GM19238 (cell line): ENCODE data around the gene ATP5F1E.
"Not testable (repeated sequence)": the region's sequence is repeated elsewhere in the genome, so short reads cannot be mapped to it uniquely, and the experiment has no call there.

Source experiments
- DNase-seq: peaks from one replicate; pipeline ENCODE4 v3.0.0; 2011; ENCODE audit warnings: low spot score; ENCODE audit not compliant: insufficient read length

ATP5F1E gene

DNA sequence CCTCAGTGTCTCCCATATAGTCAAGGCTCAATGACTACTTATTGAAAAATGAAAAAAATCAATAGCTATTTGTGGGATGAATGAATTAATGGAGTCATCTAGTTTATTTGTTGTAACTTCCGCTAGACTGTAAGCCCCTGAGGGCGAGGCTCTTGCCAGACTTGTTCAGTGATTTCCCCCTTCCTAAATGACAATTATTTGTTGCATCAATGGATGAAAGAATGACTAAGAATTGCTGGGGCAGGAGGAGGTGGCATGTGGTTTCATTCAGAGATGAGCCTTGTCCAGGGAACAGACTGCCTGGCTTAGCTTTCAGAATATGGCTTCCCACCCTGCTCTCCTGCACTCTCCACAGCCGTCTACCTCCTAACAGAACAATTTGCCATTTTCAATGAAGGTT, 11.6 kb upstream of the ATP5F1E start:
- no peak for DNase-seq

DNA sequence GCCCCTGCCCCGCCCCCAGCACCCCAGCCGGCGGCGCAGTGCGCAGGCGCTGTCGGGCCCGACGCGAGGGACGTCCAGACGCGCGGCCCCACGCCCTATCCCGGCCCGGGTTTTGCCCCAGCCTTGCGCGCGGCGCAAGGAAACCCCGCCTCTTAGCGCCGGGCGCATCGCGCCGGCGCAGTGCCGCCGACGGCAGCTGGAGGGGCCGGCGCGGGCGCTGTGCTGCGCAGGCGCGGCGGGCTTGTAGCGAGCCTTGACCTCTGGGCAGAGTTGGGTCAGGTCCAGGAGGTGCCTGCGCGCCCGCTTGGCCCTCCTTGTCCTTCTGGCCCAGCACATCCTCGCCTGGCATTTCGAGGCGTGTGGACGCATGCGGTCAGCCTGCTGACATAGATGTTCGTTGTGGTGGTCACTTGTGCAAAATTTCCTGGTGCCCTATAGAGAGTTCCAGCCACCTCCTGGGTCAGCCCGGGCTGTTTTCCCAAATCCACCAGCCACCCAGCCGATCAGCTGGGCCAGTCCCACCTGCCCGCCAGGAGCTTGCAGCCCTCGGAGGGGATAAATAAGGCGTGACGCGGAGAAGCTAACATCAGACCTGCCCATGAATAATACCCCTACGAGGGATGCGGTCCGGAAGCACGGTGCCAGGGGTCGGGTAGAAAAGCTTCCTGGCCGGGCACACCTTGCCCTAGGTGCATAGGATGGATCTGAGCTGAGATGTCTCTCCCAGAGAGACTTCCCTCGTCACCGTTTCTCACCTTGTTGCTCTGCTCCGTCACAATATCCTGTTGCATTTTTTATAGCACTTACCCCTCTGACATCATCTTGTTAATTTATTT, 10.9 kb upstream of the ATP5F1E start:
- DNase-seq = peak; percentile 96

DNA sequence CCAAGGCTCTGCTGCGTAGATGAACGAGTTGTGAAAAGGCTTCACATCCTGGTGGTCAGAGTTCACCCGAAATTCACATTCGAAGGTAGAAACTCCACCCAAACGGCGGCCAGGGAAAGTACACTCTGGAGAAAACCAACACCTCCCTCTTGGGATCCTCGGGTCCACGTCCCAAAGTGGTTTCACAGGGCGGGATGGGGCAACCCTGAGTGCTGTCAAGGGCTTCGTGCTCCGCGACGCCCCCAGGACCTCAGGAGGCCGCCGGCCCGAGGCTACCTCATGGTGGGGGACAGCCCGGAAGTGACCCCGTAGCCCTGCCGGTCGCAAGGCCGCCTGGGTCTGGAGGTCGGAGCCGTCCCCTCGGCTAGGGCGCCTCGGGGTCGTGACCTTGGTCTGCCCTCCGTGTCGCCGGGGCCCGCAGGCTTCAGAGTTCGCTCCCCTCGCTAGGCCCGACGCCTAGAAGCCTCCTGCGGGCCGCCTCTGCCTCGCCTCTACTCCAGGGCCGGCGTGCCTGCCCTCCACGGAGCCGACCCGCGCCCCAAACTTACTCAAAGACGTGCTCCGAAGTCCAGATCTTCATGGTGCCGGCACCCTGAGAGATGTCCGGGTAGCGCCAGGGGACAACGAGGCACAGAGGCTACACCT, 10.1 kb upstream of the ATP5F1E start, which contains the start of gene PRELID3B:
Gene PRELID3B, minus strand, starts transcription at position 636 of the 645 bp plus-strand sequence. Its CDS starts 56 bp downstream, at position 580.
- DNase-seq = peak; percentile 23

DNA sequence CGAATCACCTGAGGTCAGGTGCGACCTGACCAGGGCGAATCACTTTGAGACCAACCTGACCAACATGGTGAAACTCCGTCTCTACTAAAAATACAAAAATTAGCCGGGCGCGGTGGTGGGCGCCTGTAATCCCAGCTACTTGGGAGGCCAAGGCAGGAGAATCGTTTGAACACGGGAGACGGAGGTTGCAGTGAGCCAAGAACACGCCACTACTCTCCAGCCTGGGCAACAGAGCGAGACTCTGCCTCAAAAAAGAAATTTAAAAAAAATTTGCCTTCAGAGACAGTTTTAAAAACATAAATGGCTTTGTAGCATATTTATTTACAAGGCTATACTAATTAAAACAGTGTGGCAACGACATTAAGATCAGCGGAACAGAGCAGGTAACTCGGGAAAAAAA, 9.4 kb upstream of the ATP5F1E start:
- not testable (repeated sequence) for DNase-seq

DNA sequence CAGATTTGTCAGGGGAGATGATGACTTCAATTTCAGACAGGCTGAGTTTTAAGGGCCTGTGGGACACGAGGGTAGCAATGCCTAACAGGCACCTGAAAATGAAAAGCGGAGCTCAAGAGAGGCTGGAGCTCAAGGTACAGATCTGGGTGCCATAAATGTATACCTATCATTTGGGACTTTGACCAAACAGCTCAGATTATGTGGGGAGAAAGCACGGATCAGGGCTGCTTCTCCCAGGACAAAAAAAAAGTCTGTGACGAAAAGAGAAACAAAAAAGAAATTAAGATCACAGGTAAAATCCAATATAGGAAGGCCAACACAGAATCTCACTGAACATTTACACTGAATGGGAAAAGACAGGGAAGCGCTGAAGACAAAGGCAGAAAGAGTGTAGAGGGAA, 8.5 kb upstream of the ATP5F1E start:
- DNase-seq = no peak

DNA sequence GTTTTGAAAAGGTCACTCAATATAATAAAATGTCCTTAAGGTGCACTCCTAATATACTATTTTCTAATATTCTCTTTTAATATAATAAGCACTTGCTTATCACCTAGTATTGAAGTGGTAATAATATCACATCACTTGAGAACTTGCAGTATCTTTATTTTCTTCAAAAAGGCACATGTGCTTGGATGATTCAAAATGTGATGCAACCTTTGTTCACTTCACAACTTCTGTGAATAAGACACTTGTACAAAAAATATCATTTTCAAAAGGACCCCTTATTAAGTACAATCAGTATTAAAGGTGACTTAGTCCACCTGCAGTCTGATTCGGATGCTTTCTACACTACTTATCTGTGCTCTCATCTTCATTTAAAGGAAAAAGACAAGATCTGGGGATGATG, 7.1 kb upstream of the ATP5F1E start:
- no peak for DNase-seq

DNA sequence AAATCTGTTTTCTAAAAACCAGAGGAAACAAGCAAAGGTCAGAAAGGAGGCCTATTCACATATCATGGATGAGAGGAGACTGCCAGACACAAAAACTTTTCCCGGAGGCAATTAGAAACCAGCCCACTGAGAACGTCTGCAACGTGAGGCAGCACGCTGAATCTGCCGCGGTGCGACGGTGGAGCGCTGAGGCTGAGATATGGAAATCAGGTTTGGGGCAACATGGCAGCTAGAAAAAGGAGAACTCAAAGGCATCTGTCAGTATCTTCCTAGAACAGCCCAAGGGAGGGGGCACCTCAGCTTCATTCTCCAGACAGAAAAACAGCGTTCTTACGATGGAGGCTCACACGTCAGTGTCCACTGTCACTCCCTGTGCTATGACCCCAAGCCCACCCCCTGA, 5.3 kb upstream of the ATP5F1E start:
- no peak for DNase-seq

DNA sequence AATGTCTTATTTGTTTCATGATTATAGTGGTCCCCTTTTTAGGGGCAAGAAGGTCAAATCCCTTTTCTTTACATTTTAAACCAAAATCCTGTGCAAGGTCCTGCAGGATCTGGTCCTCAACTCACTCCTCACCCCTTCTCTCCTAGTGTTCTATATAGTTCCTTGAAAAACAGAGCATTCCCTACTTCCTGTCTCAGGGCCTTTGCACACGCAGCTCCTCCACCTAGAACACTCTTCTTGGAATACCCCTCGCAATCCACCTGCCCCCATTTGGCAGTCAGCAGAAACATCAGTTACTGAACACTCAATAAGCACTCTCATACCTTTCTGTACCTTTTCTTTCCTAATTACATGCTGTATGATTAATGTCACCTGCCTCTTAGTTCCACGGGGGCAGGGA, 3.2 kb upstream of the ATP5F1E start:
- DNase-seq = no peak

DNA sequence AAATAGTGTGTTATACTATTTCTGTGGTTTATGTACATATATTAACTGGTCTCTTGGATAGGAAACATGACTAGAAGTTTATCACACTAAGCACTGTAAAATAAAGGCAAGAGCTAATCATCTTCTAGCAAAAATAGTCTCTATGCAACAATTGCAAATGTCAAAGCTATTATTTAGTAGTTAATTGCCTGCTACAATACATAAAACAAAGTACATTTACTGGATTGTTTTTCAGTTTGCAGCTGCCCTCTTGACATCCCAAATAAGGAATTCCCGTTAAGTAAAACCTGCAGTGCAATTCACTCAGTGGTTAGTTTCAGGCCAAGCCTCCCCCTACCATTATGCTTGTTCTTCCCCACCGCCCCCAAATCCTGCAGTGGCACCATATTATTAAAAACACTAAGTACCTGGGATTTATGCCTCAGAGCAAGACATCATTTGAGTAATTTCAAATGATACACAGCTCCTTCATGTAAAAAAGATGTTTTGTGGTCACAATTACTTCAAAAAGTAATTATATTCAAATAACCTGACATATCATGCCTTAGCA, 1.6 kb upstream of the ATP5F1E start:
- no peak for DNase-seq

DNA sequence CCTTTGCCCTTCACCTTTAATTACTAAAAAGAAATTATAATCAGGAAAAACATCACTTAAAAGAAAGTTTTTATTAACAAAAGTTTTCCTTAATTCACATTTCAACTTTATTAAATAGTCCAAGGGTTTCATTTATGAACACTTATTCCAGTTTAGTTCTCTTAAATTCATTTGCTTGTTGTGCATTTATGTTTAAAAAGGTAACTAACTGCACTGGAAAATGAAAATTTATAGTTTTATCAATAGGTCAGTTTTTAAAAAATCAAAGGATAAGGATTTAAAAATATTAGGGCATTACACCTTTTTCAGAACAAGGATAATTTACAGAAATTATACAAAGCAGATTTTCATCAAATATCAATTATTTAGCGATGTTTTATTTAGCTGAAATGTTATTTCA, 958 bp upstream of the ATP5F1E start:
- no peak for DNase-seq

DNA sequence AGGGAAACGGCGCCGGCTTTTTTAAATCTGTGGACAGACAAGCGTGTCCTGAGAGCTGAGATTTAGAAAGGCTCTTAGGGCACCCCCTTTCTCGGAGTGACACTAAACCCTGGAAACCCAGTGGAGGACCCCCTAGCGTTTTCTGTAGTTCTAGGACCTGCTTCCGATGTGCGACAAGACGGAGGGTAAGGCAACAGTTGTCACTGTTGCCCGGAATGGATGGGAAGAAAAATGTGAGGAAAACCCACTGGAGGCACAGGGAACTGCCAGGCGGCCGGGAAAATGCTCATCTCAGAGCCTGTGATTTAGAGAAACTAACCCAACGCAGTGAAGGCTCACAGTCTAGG, 551 bp upstream of the ATP5F1E start:
- DNase-seq = peak; percentile 26

DNA sequence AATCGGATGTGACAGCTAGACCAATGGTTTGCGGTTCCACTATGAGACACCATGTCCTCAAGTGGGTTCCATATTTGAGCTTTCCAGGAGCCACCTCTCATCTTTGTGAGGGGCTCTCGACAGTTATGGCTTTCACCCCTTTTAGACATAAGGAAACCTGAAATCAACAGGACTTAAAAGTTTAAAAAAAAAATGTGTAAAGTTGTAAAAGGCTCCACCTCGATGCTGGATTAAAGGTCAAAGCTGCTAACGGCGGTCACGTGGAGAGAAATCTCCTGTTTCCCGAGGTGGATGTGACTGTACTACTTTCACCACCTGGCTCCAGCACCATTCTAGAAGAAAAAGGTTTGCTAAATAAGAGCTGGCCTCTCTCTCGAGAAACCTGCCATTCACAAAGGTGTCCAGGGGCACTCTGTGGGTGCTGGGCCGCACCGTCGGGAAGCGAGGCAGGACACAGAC, 542 bp downstream of the ATP5F1E start:
- no peak for DNase-seq

DNA sequence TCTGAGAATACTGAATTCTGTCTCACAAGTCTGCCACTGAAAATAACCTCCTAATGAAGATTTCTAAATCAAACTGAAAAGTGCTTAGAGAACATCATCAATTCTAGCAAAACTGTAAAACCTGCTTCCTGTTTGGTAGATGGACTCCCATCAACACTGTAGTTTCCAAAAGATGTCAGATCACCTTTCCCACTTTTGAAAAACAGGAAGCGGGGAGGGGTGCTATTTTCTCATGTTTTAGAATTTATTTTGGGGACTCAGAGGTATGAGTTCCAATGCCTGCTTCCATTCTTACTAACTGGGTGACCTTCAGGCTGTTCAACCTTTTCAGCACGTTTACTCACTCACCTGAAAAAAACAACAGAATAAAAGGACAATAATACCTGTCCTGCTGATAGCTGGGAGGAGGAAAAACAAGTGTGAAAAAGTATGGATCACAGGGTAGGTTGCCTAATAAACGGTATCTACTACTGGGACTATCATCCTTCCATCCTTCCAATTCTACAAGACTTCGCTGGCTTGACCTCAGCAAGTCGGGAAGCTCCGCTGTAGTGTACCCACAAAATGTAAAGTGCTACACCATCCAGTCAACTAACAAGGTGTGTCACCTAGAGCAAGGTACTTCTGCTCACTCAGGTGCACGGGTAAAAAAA, 1.1 kb downstream of the ATP5F1E start:
- DNase-seq = no peak

DNA sequence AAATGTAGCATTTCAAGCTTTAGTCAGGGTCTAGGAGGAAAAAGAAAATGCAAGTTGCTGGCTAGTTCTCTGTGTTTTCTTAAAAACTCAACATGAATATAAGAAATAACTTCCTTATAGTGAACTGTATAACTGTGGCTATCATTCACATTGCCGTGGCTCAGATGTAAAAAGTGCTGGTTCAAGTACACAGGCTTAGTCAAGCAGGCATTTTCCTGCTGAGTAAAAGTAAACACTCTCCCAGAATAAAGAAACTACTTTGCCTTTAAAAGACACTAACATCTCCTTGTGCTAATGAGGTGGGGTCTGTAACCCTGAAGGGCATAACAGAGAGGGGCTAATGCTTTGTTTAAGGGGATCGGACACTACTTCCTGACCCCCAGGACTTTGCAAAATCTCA, 3.3 kb downstream of the ATP5F1E start:
- no peak for DNase-seq

DNA sequence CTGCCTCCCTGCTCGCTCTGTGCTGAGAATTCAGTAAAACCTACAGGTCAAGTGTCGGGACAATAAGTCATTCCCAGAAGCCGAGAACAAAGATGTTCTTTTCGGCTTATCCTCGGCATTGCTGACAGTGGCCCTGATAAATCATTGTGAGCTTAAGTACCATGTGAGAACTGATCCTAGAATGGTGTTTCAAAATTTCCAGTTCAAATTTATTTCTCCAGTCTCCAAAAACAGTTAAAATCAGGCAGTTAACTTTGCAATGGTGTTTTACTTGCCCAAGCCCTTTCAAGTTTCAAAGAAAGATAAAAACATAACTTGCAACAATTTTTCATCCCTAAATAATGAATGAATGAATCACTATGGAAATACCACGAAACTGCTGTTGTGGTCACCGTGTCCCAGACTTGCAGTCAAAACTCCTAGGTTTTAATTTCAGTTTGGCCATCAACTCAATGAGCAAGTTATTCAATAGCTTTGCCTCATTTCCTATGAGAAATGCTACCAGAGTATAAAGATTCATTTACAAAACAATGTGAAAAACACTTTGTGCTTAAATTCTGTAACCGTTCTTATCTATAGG, 4.3 kb downstream of the ATP5F1E start:
- DNase-seq = no peak

DNA sequence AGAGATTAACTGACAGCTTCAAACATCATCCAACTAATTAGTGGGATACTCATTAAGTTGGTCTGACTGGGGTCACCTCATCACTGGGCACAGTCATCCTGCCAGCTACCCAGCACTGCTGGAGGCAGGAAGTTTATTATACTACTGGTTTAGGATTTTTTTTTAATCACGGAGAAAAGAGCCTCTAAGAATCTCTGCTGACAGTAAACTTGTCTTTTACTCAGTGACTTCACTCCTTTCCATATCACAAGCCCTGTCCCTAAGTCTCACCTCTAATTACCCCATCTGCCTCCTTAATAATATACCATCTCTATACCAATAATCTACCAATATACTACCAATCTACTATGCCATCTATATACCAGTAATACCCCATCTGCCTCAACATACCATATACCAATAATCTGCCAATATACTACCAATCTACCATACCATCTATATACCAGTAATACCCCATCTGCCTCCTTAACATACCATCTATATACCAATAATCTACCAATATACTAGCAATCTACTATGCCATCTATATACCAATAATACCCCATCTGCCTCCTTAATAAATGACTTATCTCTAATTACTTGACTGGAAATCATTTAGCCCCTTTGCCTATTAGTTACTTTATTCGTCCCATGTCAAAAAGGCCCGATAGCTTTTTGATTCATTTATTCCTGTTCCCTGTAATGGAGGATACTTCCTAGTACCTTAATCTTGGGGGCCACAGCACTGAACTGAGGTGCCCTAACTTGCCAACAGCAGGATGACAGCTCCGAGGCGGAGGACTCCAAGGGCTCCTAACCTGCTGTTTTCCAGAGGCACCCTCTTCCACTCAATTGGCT, 5.0 kb downstream of the ATP5F1E start:
- DNase-seq = no peak

DNA sequence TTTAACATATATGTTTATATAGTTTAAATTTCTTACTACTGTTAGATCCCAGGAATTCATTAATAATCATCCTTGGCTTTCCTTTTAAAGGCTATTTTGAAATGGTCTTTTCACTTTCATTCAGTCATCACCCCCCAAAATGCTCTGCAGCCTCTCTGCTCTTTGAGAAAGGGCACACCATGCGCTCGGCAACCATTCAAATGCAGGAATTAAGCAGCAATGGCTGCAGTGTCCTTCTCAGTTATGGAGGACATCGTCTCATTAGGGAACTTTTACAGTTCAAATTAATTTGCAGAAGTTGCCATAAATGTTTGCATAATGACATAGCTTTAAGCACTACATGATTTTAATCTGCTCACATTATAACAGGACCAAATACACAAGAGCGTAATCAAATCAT, 6.6 kb downstream of the ATP5F1E start:
- no peak for DNase-seq

DNA sequence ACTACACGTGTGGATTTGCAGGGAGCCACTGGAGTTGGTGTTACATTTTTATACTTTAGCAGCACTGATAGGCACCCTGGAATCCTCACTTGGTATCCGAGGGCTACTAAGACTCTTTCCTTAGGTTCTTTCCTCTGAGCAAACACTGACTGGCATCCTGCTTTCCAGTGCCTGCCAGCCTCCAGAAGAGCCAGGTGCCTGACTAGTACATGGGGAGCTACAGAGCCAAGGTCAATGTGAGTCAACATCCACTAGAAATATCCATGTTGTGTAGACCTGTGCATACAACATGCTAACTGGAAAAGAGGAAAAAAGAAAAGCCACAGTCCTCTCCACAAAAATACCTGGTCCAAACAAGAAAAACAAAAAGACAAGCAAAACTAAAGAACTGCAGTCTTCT, 7.0 kb downstream of the ATP5F1E start:
- no peak for DNase-seq

DNA sequence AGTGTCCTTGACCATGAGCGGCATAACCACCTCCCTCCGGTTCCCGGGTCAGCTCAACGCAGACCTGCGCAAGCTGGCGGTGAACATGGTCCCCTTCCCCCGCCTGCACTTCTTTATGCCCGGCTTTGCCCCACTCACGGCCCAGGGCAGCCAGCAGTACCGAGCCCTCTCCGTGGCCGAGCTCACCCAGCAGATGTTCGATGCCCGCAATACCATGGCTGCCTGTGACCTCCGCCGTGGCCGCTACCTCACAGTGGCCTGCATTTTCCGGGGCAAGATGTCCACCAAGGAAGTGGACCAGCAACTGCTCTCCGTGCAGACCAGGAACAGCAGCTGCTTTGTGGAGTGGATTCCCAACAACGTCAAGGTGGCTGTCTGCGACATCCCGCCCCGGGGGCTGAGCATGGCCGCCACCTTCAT, 8.0 kb downstream of the ATP5F1E start:
- no peak for DNase-seq

DNA sequence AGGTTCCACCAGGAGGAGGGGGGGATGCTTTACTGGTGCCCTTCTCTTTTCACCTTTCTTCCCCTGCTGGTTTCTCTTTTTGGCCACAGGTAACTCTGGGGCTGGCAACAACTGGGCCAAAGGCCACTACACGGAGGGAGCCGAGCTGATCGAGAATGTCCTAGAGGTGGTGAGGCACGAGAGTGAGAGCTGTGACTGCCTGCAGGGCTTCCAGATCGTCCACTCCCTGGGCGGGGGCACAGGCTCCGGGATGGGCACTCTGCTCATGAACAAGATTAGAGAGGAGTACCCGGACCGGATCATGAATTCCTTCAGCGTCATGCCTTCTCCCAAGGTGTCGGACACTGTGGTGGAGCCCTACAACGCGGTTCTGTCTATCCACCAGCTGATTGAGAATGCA, 8.5 kb downstream of the ATP5F1E start:
- DNase-seq = no peak

DNA sequence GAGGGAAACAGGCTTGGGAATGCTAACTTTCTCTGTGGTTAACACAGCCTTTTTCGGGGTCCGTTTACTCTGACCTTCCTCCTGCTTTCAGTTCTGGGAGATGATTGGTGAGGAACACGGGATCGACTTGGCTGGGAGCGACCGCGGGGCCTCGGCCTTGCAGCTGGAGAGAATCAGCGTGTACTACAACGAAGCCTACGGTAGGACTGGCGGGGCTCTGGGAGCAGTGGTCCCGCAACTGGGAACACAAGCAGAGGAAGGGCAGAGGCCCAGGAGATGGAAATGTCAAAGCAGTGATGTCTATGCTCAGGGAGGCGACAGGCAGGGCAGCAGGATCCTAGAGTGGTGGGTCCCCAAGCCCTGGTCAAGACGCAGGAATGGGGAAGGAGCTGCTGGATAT, 9.4 kb downstream of the ATP5F1E start:
- DNase-seq = no peak
